ENCODE measurements around the gene HTD2.

- TF ChIP-seq CTCF (IDR thresholded peaks at IDR 0.05) (no peak), POLR2A (IDR thresholded peaks at IDR 0.05) (no peak)
These were observed 14.5 kb upstream of the HTD2 start for GRCh38 chr3:58291671-58292338.
